ENCODE measurements around the gene CCT2.

- no peak for TF ChIP-seq POLR2A (IDR thresholded peaks at IDR 0.05)
- TF ChIP-seq, protein P1, sequence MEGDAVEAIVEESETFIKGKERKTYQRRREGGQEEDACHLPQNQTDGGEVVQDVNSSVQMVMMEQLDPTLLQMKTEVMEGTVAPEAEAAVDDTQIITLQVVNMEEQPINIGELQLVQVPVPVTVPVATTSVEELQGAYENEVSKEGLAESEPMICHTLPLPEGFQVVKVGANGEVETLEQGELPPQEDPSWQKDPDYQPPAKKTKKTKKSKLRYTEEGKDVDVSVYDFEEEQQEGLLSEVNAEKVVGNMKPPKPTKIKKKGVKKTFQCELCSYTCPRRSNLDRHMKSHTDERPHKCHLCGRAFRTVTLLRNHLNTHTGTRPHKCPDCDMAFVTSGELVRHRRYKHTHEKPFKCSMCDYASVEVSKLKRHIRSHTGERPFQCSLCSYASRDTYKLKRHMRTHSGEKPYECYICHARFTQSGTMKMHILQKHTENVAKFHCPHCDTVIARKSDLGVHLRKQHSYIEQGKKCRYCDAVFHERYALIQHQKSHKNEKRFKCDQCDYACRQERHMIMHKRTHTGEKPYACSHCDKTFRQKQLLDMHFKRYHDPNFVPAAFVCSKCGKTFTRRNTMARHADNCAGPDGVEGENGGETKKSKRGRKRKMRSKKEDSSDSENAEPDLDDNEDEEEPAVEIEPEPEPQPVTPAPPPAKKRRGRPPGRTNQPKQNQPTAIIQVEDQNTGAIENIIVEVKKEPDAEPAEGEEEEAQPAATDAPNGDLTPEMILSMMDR (IDR thresholded peaks at IDR 0.05): no peak
Observed at GRCh38 chr12:69544087-69544486, 41.2 kb upstream of the CCT2 start.

Measured in esophagus squamous epithelium (tissue), 4 donors.